Pericardium fibroblast (primary cell): ENCODE results near the gene RRAGB. TPM values are rescaled to one million over a fixed set of nuclear protein-coding genes. Genes with fewer than 3 reads are reported as not detected.

ENCODE experiments used
- total RNA-seq: library from RNA; depleted of rRNA; stranded (reverse); fragments of >200 nt; gene quantifications from 2 replicates; pipeline ENCODE4 v1.2.3, GENCODE V29; 2015

The RRAGB gene
- total RNA-seq: 21.2 and 22.3 TPM in 2 replicates

GRCh38 chrX:55717521-55718497, at the start of gene RRAGB:
RRAGB (plus strand) TSS chrX:55717749; CDS start chrX:55718328, 579 bp downstream.

Other genes starting within 250 kb of the RRAGB start
- 0.70 and 4.3 TPM in 2 replicates for gene USP51, start 227.9 kb upstream of the RRAGB start, total RNA-seq
- not detected in 2 replicates for gene FOXR2, start 94.3 kb upstream of the RRAGB start, total RNA-seq